ENCODE data around the gene GPR108. TPM values are rescaled to one million over a fixed set of nuclear protein-coding genes. Genes with fewer than 3 reads are reported as not detected.

The GPR108 gene
- polyA plus RNA-seq = 7.2 and 11.7 TPM in 2 replicates

GRCh38 chr19:6737284-6737872 is at the start of gene GPR108:
Gene GPR108 (minus strand): TSS chr19:6737580. CDS start chr19:6737576, 4 bp downstream.

GRCh38 chr19:6772028-6772865 is 34.9 kb upstream of the GPR108 start, which contains the start of gene VAV1:
Gene VAV1 (plus strand): TSS chr19:6772708. CDS start chr19:6772808, 100 bp downstream.

GRCh38 chr19:6767357-6768235 is 30.2 kb upstream of the GPR108 start, which contains the start of gene SH2D3A:
Gene SH2D3A (minus strand): TSS chr19:6767435. CDS start chr19:6763748, 3,687 bp downstream.

GRCh38 chr19:6739390-6739882 is 2.1 kb upstream of the GPR108 start, which contains the start of gene TRIP10:
Gene TRIP10 (plus strand): TSS chr19:6739680. CDS start chr19:6739762, 82 bp downstream.

GRCh38 chr19:6720369-6721137 is 16.8 kb downstream of the GPR108 start, which contains the start of gene C3:
Gene C3 (minus strand): TSS chr19:6720650. CDS start chr19:6720589, 61 bp downstream.

Other genes starting within 250 kb of the GPR108 start
- gene TUBB4A, start 235.3 kb downstream of the GPR108 start, polyA plus RNA-seq = 28.2 and 83.7 TPM in 2 replicates
- gene TNFSF9, start 206.6 kb downstream of the GPR108 start, polyA plus RNA-seq = 0.14 and 1.9 TPM in 2 replicates
- gene CD70, start 146.4 kb downstream of the GPR108 start, polyA plus RNA-seq = 2.3 TPM in 1 of 2 replicates, not detected in the other
- gene TNFSF14, start 67.4 kb downstream of the GPR108 start, polyA plus RNA-seq = not detected in 2 replicates
- gene C3, start 16.9 kb downstream of the GPR108 start, polyA plus RNA-seq = 0.52 and 2.7 TPM in 2 replicates
- not detected in 2 replicates for gene TRIP10, start 2.1 kb upstream of the GPR108 start, polyA plus RNA-seq
- not detected in 2 replicates for gene SH2D3A, start 29.9 kb upstream of the GPR108 start, polyA plus RNA-seq
- gene VAV1, start 35.1 kb upstream of the GPR108 start, polyA plus RNA-seq = 0.12 TPM in 1 of 2 replicates, not detected in the other
- gene ADGRE1, start 150.0 kb upstream of the GPR108 start, polyA plus RNA-seq = not detected in 2 replicates

Measured in Purkinje cell (primary cell).